Stimulated activated CD4-positive, alpha-beta T cell treated with anti-CD3 and anti-CD28 coated beads, Interleukin-12 subunit alpha, Interleukin-12 subunit beta, amount 100 ng/mL, for 24 hours (primary cell): Measurements from ENCODE around the gene BIRC7.

Experiments
- DNase-seq, 2 experiments: peaks; one replicate each; pipeline ENCODE4 v3.0.0-alpha.2; 2020; ENCODE audit warnings: low read depth in 2 of 2

BIRC7 gene

GRCh38 chr20:63225082-63225454 is 10.6 kb upstream of the BIRC7 start:
- DNase-seq = no peak

- DNase-seq = no peak
Observed at GRCh38 chr20:63226042-63226943, 9.4 kb upstream of the BIRC7 start.

- no peak for DNase-seq
Observed at GRCh38 chr20:63227260-63227659, 8.4 kb upstream of the BIRC7 start.

GRCh38 chr20:63228806-63229205 is 6.9 kb upstream of the BIRC7 start:
- no peak for DNase-seq

GRCh38 chr20:63230800-63231268 is 4.9 kb upstream of the BIRC7 start:
- DNase-seq = no peak

- DNase-seq = no peak
Observed at GRCh38 chr20:63232235-63233060, 3.3 kb upstream of the BIRC7 start.

- no peak for DNase-seq
Observed at GRCh38 chr20:63233061-63233344, 2.7 kb upstream of the BIRC7 start.

- no peak for DNase-seq
Observed at GRCh38 chr20:63233924-63234323, 1.8 kb upstream of the BIRC7 start.

GRCh38 chr20:63234693-63235398 is 859 bp upstream of the BIRC7 start:
- DNase-seq = no peak

- DNase-seq = no peak
Observed at GRCh38 chr20:63236116-63236837, 572 bp downstream of the BIRC7 start.

GRCh38 chr20:63238031-63238430 is 2.3 kb downstream of the BIRC7 start:
- DNase-seq = no peak

GRCh38 chr20:63238514-63239125 is 2.9 kb downstream of the BIRC7 start:
- DNase-seq = no peak

GRCh38 chr20:63239431-63239830 is 3.7 kb downstream of the BIRC7 start:
- DNase-seq = no peak

GRCh38 chr20:63240004-63240403 is 4.3 kb downstream of the BIRC7 start:
- no peak for DNase-seq

- no peak for DNase-seq
Observed at GRCh38 chr20:63241272-63241671, 5.6 kb downstream of the BIRC7 start.

- no peak for DNase-seq
Observed at GRCh38 chr20:63242736-63243135, 7.0 kb downstream of the BIRC7 start.

GRCh38 chr20:63243604-63244247 is 8.0 kb downstream of the BIRC7 start:
- DNase-seq = no peak

GRCh38 chr20:63244468-63244867 is 8.8 kb downstream of the BIRC7 start:
- DNase-seq = no peak

- no peak for DNase-seq
Observed at GRCh38 chr20:63246490-63247288, 11.0 kb downstream of the BIRC7 start.

- no peak for DNase-seq
Observed at GRCh38 chr20:63247671-63248228, 12.0 kb downstream of the BIRC7 start.
